Neural cell (in vitro differentiated cells): ENCODE results near the gene RPS24. TPM values are rescaled to one million over a fixed set of nuclear protein-coding genes. Genes with fewer than 3 reads are reported as not detected.

Experiments used
- H2AFZ ChIP-seq: fragments of 200-600, 300-800 bp; sonication (generic), shearing (Covaris generic); 2 replicates; pipeline ENCODE4 v1.6.0; 2014; ENCODE audit warnings: low read depth, mild to moderate bottlenecking, antibody characterized with exemption, low read length, moderate library complexity
- H3F3A ChIP-seq: fragments of 200-600 bp; shearing (Covaris generic); 2 replicates; pipeline ENCODE4 v1.6.1; 2016; ENCODE audit warnings: mild to moderate bottlenecking, moderate library complexity, mixed read lengths, antibody characterized with exemption, low read length; ENCODE audit not compliant: insufficient read depth, poor library complexity, severe bottlenecking
- H3K27ac ChIP-seq: fragments of 200-600, 300-800 bp; sonication (generic), shearing (Covaris generic); 2 replicates; pipeline ENCODE4 v1.5.1; 2014; ENCODE audit warnings: mild to moderate bottlenecking, low read length, moderate library complexity
- H3K27me3 ChIP-seq: fragments of 300-800, 200-600 bp; sonication (generic), shearing (Covaris generic); 2 replicates; pipeline ENCODE4 v1.6.0; 2014; ENCODE audit warnings: mild to moderate bottlenecking, low read depth, low read length, moderate library complexity; ENCODE audit not compliant: insufficient read depth
- H3K36me3 ChIP-seq: fragments of 300-800, 200-600 bp; sonication (generic), shearing (Covaris generic); 2 replicates; pipeline ENCODE4 v1.5.1; 2014; ENCODE audit warnings: mild to moderate bottlenecking, antibody characterized with exemption, low read length, moderate library complexity; ENCODE audit not compliant: insufficient read depth
- H3K4me2 ChIP-seq: fragments of 300-800, 200-600 bp; sonication (generic), shearing (Covaris generic); 2 replicates; pipeline ENCODE4 v1.6.0; 2014; ENCODE audit warnings: mild to moderate bottlenecking, low read length
- H3K4me3 ChIP-seq: fragments of 300-800, 200-600 bp; sonication (generic), shearing (Covaris generic); 2 replicates; pipeline ENCODE4 v1.5.1; 2014; ENCODE audit warnings: mild to moderate bottlenecking, low read length, moderate library complexity
- H3K79me2 ChIP-seq: fragments of 200-600 bp; shearing (Covaris generic); replicated peaks from 2 replicates; pipeline ENCODE4 v1.6.0; 2014; ENCODE audit warnings: mild to moderate bottlenecking, low read length, moderate library complexity; ENCODE audit not compliant: insufficient read depth
- H3K9ac ChIP-seq: fragments of 300-800, 200-600 bp; sonication (generic), shearing (Covaris generic); 2 replicates; pipeline ENCODE4 v1.6.1; 2016; ENCODE audit warnings: mild to moderate bottlenecking, low read length, mixed read lengths
- H3K9me2 ChIP-seq: fragments of 200-600 bp; shearing (Covaris generic); 2 replicates; pipeline ENCODE4 v1.6.1; 2016; ENCODE audit warnings: mild to moderate bottlenecking, low read length, mixed read lengths; ENCODE audit not compliant: insufficient read depth
- H3K9me3 ChIP-seq: fragments of 200-600, 300-800 bp; sonication (generic), shearing (Covaris generic); 2 replicates; pipeline ENCODE4 v1.6.1; 2016; ENCODE audit warnings: mild to moderate bottlenecking, mixed run types, low read length, moderate library complexity, mixed read lengths
- H4K20me1 ChIP-seq: fragments of 200-600 bp; shearing (Covaris generic); 2 replicates; pipeline ENCODE4 v1.6.1; 2016; ENCODE audit warnings: mild to moderate bottlenecking, mixed run types; ENCODE audit not compliant: insufficient read depth
- EP300 ChIP-seq: fragments of 450-650 bp; conservative IDR thresholded peaks from 2 replicates; pipeline ENCODE4 v1.6.1; 2014; ENCODE audit warnings: antibody characterized with exemption, mild to moderate bottlenecking, moderate library complexity; ENCODE audit not compliant: poor library complexity, severe bottlenecking
- EZH2 ChIP-seq: fragments of 200-600, 300-800 bp; shearing (Covaris generic), sonication (generic); IDR thresholded peaks from 2 replicates; pipeline ENCODE4 v1.6.1; 2014; ENCODE audit warnings: antibody characterized with exemption, low read length, borderline replicate concordance, mild to moderate bottlenecking; ENCODE audit not compliant: insufficient read depth, poor library complexity, severe bottlenecking
- MXI1 ChIP-seq: fragments of 450-650 bp; conservative IDR thresholded peaks from 2 replicates; pipeline ENCODE4 v1.6.1; 2014; ENCODE audit warnings: antibody characterized with exemption, mild to moderate bottlenecking; ENCODE audit not compliant: poor library complexity, severe bottlenecking
- POLR2AphosphoS5 ChIP-seq: IDR thresholded peaks from 2 replicates; pipeline ENCODE4 v1.6.1; 2012
- RAD21 ChIP-seq: fragments of 450-650 bp; conservative IDR thresholded peaks from 2 replicates; pipeline ENCODE4 v1.6.1; 2014; ENCODE audit warnings: antibody characterized with exemption, mild to moderate bottlenecking, moderate library complexity
- SMC3 ChIP-seq: fragments of 450-650 bp; conservative IDR thresholded peaks from 2 replicates; pipeline ENCODE4 v1.6.1; 2014; ENCODE audit warnings: antibody characterized with exemption, mild to moderate bottlenecking, moderate library complexity; ENCODE audit not compliant: poor library complexity
- TAF1 ChIP-seq: IDR thresholded peaks from 2 replicates; pipeline ENCODE4 v1.6.1; 2012; ENCODE audit warnings: low read depth
- polyA plus RNA-seq: library from polyadenylated mRNA; depleted of rRNA; stranded (reverse); fragments of >200 nt; gene quantifications from 2 replicates; pipeline ENCODE4 v1.2.3, GENCODE V29; 2014
- TF ChIP-seq, protein P1 (sequence below): fragments of 450-650 bp; IDR thresholded peaks from 2 replicates; pipeline ENCODE4 v1.5.1; 2014; ENCODE audit warnings: antibody characterized with exemption, mild to moderate bottlenecking, moderate library complexity; ENCODE audit not compliant: poor library complexity, severe bottlenecking
- TF ChIP-seq, protein P2 (sequence below): IDR thresholded peaks from 2 replicates; pipeline ENCODE4 v1.6.1; 2012; ENCODE audit warnings: borderline replicate concordance

RPS24 gene
- polyA plus RNA-seq, 1 donor from 2014 or later, result 2,734 TPM

DNA sequence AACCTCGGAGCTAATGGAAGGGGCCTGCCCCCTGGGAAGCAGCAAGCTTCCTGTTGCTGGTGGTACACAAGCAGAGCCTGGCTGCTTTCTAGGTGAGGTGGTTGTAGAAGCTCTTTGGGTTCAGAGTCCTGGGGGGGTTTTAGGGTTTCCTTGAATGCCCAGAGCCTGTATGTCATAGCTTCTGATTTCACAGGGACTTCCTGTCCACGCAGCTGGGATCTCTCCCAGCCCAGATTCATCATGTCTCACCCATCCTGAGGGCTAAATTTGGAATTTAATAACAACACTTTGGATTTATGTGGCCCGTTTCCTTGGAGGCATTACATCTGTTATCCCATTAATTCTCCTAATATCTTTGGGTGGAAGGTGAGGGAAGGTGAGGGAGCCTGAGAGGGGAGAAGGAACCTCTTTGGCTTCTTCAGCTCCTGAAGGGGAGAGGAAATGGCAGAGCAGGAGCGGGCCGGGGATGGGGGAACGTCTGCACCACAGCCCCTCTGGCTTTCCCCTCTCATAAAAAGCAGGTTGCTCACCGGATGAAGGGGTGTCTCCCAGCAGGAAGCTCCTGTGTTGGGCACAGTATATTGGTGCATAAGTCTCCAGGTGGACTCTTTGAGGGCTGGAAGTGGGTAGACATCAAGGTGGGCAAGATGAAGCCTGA is 19.7 kb downstream of the RPS24 start:
- H3K4me3 ChIP-seq, result no peak overlapping the region
- no peaks in the 10 kb centered on the region for H4K20me1 ChIP-seq
- no peak overlapping the region for H2AFZ ChIP-seq
- H3K27me3 ChIP-seq, result no peaks in the 10 kb centered on the region
- no peaks in the 10 kb centered on the region for H3F3A ChIP-seq
- H3K9me2 ChIP-seq, result no peaks in the 10 kb centered on the region
- no peaks in the 10 kb centered on the region for H3K79me2 ChIP-seq
- H3K36me3 ChIP-seq, result no peaks in the 10 kb centered on the region
- H3K9me3 ChIP-seq, result no peaks in the 10 kb centered on the region
- TF ChIP-seq EZH2 (no peak), EP300 (no peak), POLR2AphosphoS5 (no peak), MXI1 (no peak), TAF1 (no peak), SMC3 (no peak), RAD21 (no peak)
- TF ChIP-seq, protein P1, sequence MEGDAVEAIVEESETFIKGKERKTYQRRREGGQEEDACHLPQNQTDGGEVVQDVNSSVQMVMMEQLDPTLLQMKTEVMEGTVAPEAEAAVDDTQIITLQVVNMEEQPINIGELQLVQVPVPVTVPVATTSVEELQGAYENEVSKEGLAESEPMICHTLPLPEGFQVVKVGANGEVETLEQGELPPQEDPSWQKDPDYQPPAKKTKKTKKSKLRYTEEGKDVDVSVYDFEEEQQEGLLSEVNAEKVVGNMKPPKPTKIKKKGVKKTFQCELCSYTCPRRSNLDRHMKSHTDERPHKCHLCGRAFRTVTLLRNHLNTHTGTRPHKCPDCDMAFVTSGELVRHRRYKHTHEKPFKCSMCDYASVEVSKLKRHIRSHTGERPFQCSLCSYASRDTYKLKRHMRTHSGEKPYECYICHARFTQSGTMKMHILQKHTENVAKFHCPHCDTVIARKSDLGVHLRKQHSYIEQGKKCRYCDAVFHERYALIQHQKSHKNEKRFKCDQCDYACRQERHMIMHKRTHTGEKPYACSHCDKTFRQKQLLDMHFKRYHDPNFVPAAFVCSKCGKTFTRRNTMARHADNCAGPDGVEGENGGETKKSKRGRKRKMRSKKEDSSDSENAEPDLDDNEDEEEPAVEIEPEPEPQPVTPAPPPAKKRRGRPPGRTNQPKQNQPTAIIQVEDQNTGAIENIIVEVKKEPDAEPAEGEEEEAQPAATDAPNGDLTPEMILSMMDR, result no peak
- TF ChIP-seq, protein P2, sequence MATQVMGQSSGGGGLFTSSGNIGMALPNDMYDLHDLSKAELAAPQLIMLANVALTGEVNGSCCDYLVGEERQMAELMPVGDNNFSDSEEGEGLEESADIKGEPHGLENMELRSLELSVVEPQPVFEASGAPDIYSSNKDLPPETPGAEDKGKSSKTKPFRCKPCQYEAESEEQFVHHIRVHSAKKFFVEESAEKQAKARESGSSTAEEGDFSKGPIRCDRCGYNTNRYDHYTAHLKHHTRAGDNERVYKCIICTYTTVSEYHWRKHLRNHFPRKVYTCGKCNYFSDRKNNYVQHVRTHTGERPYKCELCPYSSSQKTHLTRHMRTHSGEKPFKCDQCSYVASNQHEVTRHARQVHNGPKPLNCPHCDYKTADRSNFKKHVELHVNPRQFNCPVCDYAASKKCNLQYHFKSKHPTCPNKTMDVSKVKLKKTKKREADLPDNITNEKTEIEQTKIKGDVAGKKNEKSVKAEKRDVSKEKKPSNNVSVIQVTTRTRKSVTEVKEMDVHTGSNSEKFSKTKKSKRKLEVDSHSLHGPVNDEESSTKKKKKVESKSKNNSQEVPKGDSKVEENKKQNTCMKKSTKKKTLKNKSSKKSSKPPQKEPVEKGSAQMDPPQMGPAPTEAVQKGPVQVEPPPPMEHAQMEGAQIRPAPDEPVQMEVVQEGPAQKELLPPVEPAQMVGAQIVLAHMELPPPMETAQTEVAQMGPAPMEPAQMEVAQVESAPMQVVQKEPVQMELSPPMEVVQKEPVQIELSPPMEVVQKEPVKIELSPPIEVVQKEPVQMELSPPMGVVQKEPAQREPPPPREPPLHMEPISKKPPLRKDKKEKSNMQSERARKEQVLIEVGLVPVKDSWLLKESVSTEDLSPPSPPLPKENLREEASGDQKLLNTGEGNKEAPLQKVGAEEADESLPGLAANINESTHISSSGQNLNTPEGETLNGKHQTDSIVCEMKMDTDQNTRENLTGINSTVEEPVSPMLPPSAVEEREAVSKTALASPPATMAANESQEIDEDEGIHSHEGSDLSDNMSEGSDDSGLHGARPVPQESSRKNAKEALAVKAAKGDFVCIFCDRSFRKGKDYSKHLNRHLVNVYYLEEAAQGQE, result no peak
- H3K9ac ChIP-seq, result no peak overlapping the region
- H3K4me2 ChIP-seq, result no peak overlapping the region
- no peak overlapping the region for H3K27ac ChIP-seq

DNA sequence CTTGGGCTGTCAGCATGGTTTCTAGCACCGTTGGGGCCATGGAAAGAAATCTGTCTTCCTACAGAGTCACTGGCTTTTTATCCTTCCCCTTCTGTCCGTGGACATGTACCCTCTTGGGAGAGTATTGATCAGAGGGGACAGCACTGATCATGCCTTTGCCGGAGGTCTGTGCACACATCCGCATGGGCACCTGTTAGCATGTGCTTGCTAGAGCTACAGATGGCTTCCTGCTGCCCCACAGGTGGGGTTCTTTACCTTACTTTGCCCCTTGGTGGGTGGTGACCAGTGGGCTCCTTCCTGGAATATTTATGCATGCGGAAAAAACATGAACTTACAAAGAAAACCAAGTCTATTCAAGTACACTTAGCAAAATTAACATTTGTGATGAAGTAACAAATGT is 24.9 kb downstream of the RPS24 start:
- Histone ChIP-seq H2AFZ (no peak overlapping the region), H3F3A (no peaks in the 10 kb centered on the region), H3K27me3 (no peaks in the 10 kb centered on the region), H3K9me3 (no peaks in the 10 kb centered on the region), H3K79me2 (no peaks in the 10 kb centered on the region), H3K36me3 (no peaks in the 10 kb centered on the region), H3K4me3 (no peak overlapping the region), H3K9me2 (no peaks in the 10 kb centered on the region), H3K4me2 (no peak overlapping the region), H3K9ac (no peak overlapping the region), H3K27ac (no peak overlapping the region), H4K20me1 (no peaks in the 10 kb centered on the region)
- TF ChIP-seq POLR2AphosphoS5, result no peak
- no peak for TF ChIP-seq SMC3
- no peak for TF ChIP-seq RAD21
- no peak for TF ChIP-seq EP300
- TF ChIP-seq, protein P2, result no peak
- TF ChIP-seq, protein P1, result no peak
- no peak for TF ChIP-seq MXI1
- TF ChIP-seq TAF1, result no peak
- TF ChIP-seq EZH2, result no peak
